Measurements from ENCODE around the gene PTPN14. TPM values are rescaled to one million over a fixed set of nuclear protein-coding genes. Genes with fewer than 3 reads are reported as not detected.

PTPN14 gene
- polyA plus RNA-seq, 1 experiment: 34.2 TPM

- ChIA-PET POLR2A (interaction anchor here (1.6 kb wide), 1 partner anchor 73 kb away, joined by 3 read pairs; no protein-coding TSS in a partner anchor), CTCF (interaction anchor here (0.8 to 1.4 kb wide), 2 partner anchors 10 to 73 kb away, joined by 3 to 5 read pairs; no protein-coding TSS in a partner anchor)
- Histone ChIP-seq H3K27ac (ENCODE audit: low read depth, low read length) (peak overlapping the region; percentile 43), H3K4me3 (ENCODE audit: low read depth, low read length) (no peak overlapping the region), H3K9me3 (ENCODE audit: control insufficient read depth, insufficient read depth, low read length) (no peaks in the 10 kb centered on the region), H3K27me3 (ENCODE audit: control insufficient read depth, insufficient read depth, low read length) (no peaks in the 10 kb centered on the region)
- TF ChIP-seq CTCF (IDR thresholded peaks at IDR 0.05; ENCODE audit: low read depth, low read length): no peak
- peak; percentile 56 for DNase-seq (ENCODE audit: low read depth, low spot score)
Observed at GRCh38 chr1:214476986-214477870, 74.2 kb downstream of the PTPN14 start.

DNA sequence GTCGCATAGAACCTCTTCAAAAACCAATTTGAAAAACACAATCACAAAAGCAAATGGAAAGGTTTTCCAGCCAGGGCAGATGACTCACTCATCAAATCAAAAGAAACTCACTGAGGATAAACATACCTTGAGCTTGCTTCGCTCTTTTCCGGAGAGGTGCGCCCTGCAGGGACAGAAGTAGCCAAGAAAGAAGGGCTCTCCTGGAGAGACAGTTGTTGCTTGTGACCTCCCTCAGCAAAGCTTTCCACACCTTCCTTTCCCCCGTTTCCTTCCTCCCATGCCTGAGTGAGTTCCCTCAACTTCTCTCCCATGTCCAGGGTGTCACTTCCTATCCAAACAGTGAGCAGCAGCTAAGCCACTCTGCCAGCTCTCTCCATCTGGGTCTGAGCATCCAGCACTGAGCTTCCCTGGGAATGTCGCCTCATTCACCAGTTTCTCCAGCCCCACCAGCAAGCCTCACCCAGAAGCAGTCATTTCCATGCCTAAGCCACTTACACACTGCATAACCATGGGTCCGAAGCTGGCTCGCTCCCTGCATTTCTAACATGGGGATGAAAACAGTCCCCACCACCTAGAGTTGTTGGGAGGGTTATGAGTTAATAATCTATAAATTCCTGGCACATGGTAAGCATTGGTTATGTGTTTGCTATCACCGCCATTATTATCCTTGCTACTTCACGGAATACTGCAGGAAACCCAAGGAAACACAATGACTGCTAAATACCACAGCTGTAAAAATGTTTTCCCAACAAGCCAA lies 75.0 kb downstream of the PTPN14 start:
- Histone ChIP-seq H3K9me3 (ENCODE audit: control insufficient read depth, insufficient read depth, low read length) (no peaks in the 10 kb centered on the region), H3K4me3 (ENCODE audit: low read depth, low read length) (no peak overlapping the region), H3K27ac (ENCODE audit: low read depth, low read length) (peak overlapping the region; percentile 49), H3K27me3 (ENCODE audit: control insufficient read depth, insufficient read depth, low read length) (no peaks in the 10 kb centered on the region)
- DNase-seq (ENCODE audit: low read depth, low spot score): no peak
- ChIA-PET CTCF (interaction anchor here (0.8 to 1.4 kb wide), 2 partner anchors 9 to 73 kb away, joined by 3 to 5 read pairs; no protein-coding TSS in a partner anchor), POLR2A (interaction anchor here (1.6 kb wide), 1 partner anchor 72 kb away, joined by 3 read pairs; no protein-coding TSS in a partner anchor)
- TF ChIP-seq CTCF (IDR thresholded peaks at IDR 0.05; ENCODE audit: low read depth, low read length): no peak

DNA sequence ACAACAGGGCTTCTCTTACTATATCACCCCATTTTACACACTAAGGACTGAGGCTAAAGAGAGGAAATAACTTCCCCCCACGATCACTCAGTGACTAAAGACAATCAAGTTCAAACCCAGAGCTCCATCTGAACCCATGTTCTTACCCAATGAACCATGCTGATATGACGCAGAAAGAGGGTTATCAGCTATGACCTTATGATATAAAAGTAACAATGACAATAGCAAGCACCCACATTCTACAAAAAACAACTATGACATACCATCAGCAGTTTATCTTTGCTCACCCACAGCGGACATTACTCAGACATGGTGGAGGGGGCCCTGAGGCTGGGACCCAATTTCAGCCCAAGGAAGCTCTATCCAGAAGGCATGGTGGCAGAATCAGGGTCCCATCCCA lies 75.7 kb downstream of the PTPN14 start:
- no peak for TF ChIP-seq CTCF (IDR thresholded peaks at IDR 0.05; ENCODE audit: low read depth, low read length)
- Histone ChIP-seq H3K27me3 (ENCODE audit: control insufficient read depth, insufficient read depth, low read length) (no peaks in the 10 kb centered on the region), H3K9me3 (ENCODE audit: control insufficient read depth, insufficient read depth, low read length) (no peaks in the 10 kb centered on the region), H3K4me3 (ENCODE audit: low read depth, low read length) (no peak overlapping the region), H3K27ac (ENCODE audit: low read depth, low read length) (no peak overlapping the region)
- POLR2A ChIA-PET: interaction anchor here (1.6 kb wide), 1 partner anchor 72 kb away, joined by 3 read pairs; no protein-coding TSS in a partner anchor
- no peak for DNase-seq (ENCODE audit: low read depth, low spot score)
- CTCF ChIA-PET: interaction anchor here (0.8 to 1.5 kb wide), 2 partner anchors 109 to 214 kb away, joined by 3 read pairs; no protein-coding TSS in a partner anchor

DNA sequence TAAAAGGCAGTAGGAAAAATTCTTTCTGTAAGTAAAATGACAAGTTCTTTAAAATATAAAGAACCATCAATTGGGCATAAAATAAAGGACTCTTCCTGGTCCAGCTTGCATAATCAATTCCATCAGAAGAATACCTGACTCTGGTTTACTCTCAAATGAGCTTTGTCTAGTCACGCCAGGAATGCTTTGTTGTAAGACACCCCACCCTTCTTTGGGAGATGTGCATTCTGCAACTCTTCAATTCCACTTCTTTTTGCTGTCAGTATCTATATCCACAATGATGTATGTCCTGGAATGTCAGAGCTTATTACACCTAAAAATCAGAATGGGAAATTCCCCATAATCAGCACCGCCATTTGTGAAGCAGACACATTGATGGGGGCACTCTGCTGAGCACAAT lies 76.1 kb downstream of the PTPN14 start:
- ChIA-PET CTCF (interaction anchor here (0.8 to 1.5 kb wide), 2 partner anchors 109 to 214 kb away, joined by 3 read pairs; no protein-coding TSS in a partner anchor), POLR2A (no interaction called here)
- Histone ChIP-seq H3K27ac (ENCODE audit: low read depth, low read length) (no peak overlapping the region), H3K27me3 (ENCODE audit: control insufficient read depth, insufficient read depth, low read length) (no peaks in the 10 kb centered on the region), H3K4me3 (ENCODE audit: low read depth, low read length) (no peak overlapping the region), H3K9me3 (ENCODE audit: control insufficient read depth, insufficient read depth, low read length) (no peaks in the 10 kb centered on the region)
- TF ChIP-seq CTCF (IDR thresholded peaks at IDR 0.05; ENCODE audit: low read depth, low read length): no peak
- DNase-seq (ENCODE audit: low read depth, low spot score): no peak

Measured in AG04450 (cell line).